Caco-2 (cell line): ENCODE results near the gene ATP10B. TPM values are rescaled to one million over a fixed set of nuclear protein-coding genes. Genes with fewer than 3 reads are reported as not detected.

Experiments
- BruUV-seq: library from RNA; stranded (reverse); fragments of 400-500 nt; replicated peaks from 2 replicates; lab custom pipeline; 2021; lab: Mats Ljungman, UMichigan
- CTCF ChIA-PET: fragments of 300-600 bp; sonication (Branson Sonifier 250); formaldehyde crosslinking; loops from one replicate; lab custom pipeline; 2022; ENCODE audit warnings: antibody characterized with exemption; lab: Charles Lee
- POLR2A ChIA-PET: fragments of 300-600 bp; sonication (Branson Sonifier 250); formaldehyde crosslinking; loops from one replicate; lab custom pipeline; 2022; ENCODE audit warnings: antibody characterized with exemption; lab: Charles Lee
- DNase-seq, 2 experiments: peaks; one replicate each; pipeline versions ENCODE4 v3.0.0 to v3.0.0-alpha.2; 2020 to 2022
- H3K27me3 ChIP-seq: replicated peaks from 2 replicates; pipeline ENCODE4 v1.6.0; 2011; ENCODE audit warnings: low read length; ENCODE audit not compliant: control insufficient read depth, insufficient read depth
- H3K36me3 ChIP-seq: 2 replicates; pipeline ENCODE4 v1.5.1; 2011; ENCODE audit warnings: low read length; ENCODE audit not compliant: control insufficient read depth, insufficient read depth
- H3K4me1 ChIP-seq: fragments of 250-450 bp; sonication (Bioruptor Pico); 2 replicates; pipeline ENCODE4 v1.5.1; 2020; ENCODE audit warnings: mild to moderate bottlenecking
- H3K4me3 ChIP-seq: 2 replicates; pipeline ENCODE4 v1.5.1; 2011; ENCODE audit warnings: low read depth, mild to moderate bottlenecking, control low read depth, low read length
- H3K9me3 ChIP-seq: fragments of 250-450 bp; sonication (Bioruptor Pico); 2 replicates; pipeline ENCODE4 v1.5.1; 2020; ENCODE audit warnings: mild to moderate bottlenecking, moderate library complexity
- H3K27ac Mint-ChIP-seq: one replicate; pipeline ENCODE4 v1.8.0; 2022; ENCODE audit warnings: mixed read lengths; ENCODE audit not compliant: unreplicated experiment
- H3K27me3 Mint-ChIP-seq: one replicate; pipeline ENCODE4 v1.8.0; 2022; ENCODE audit warnings: mixed read lengths; ENCODE audit not compliant: insufficient read depth, unreplicated experiment
- H3K36me3 Mint-ChIP-seq: one replicate; pipeline ENCODE4 v1.8.0; 2022; ENCODE audit warnings: mild to moderate bottlenecking, mixed read lengths; ENCODE audit not compliant: insufficient read depth, unreplicated experiment
- H3K4me1 Mint-ChIP-seq: one replicate; pipeline ENCODE4 v1.8.0; 2022; ENCODE audit warnings: low read depth, mixed read lengths; ENCODE audit not compliant: unreplicated experiment
- H3K4me3 Mint-ChIP-seq: one replicate; pipeline ENCODE4 v1.8.0; 2022; ENCODE audit warnings: mild to moderate bottlenecking, moderate library complexity, mixed read lengths; ENCODE audit not compliant: unreplicated experiment
- H3K9me3 Mint-ChIP-seq: one replicate; pipeline ENCODE4 v1.8.0; 2022; ENCODE audit warnings: mixed read lengths; ENCODE audit not compliant: unreplicated experiment
- intact Hi-C: fragments of 100-400 bp; cut with micrococcal nuclease; formaldehyde crosslinking; loops from one replicate; pipeline ENCODE4 v1.10.0; 2022; ENCODE audit not compliant: unreplicated experiment
- total RNA-seq: library from RNA; stranded (reverse); gene quantifications from 2 replicates; pipeline ENCODE4 v1.2.3, GENCODE V29; 2022
- TF ChIP-seq, protein P1 (sequence below), 2 experiments: fragments of 200-600 bp in 1 of 2; IDR thresholded peaks; 1 replicate in 1 of 2; 2 replicates in 1 of 2; pipeline versions ENCODE4 v1.5.1 to v1.8.0; 2011 to 2022; ENCODE audit warnings: antibody characterized with exemption in 1 of 2, control low read depth in 1 of 2, inconsistent platforms in 1 of 2, low read depth in 1 of 2, low read length in 1 of 2, mild to moderate bottlenecking in 1 of 2, moderate library complexity in 1 of 2; ENCODE audit not compliant: insufficient read depth in 1 of 2, severe bottlenecking in 1 of 2, unreplicated experiment in 1 of 2

The ATP10B gene
- total RNA-seq, 1 experiment from 2014 or later, result 0.43 TPM

DNA sequence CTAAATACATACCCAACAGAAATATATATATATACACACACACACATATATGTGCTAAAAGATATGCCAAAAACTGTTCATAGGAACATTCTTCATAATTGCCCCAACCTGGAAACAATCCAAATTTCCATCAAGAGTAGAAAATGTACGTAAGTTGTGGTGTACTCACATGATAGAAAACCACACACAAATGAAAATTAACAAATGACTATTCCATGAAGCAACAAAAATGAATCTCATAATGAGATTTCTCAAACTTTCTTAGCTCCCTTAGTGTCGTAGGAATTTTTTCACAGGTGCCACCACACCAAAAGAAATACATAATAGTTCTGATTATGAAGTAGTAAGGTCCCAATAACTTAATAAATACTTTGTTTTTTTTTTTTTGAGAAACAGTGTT is 7.8 kb downstream of the ATP10B start:
- DNase-seq, result no peak
- Mint-ChIP-seq H3K9me3 (peaks cover 10% of the 10 kb centered on the region), H3K4me1 (no peaks in the 10 kb centered on the region), H3K4me3 (no peak overlapping the region), H3K36me3 (no peaks in the 10 kb centered on the region), H3K27me3 (no peaks in the 10 kb centered on the region), H3K27ac (no peak overlapping the region)
- ChIA-PET CTCF (no interaction called here), POLR2A (no interaction called here)
- Histone ChIP-seq H3K4me3 (no peak overlapping the region), H3K27me3 (no peaks in the 10 kb centered on the region), H3K4me1 (no peaks in the 10 kb centered on the region), H3K36me3 (no peaks in the 10 kb centered on the region), H3K9me3 (no peaks in the 10 kb centered on the region)
- intact Hi-C loops, result no loop called here
- TF ChIP-seq, protein P1, sequence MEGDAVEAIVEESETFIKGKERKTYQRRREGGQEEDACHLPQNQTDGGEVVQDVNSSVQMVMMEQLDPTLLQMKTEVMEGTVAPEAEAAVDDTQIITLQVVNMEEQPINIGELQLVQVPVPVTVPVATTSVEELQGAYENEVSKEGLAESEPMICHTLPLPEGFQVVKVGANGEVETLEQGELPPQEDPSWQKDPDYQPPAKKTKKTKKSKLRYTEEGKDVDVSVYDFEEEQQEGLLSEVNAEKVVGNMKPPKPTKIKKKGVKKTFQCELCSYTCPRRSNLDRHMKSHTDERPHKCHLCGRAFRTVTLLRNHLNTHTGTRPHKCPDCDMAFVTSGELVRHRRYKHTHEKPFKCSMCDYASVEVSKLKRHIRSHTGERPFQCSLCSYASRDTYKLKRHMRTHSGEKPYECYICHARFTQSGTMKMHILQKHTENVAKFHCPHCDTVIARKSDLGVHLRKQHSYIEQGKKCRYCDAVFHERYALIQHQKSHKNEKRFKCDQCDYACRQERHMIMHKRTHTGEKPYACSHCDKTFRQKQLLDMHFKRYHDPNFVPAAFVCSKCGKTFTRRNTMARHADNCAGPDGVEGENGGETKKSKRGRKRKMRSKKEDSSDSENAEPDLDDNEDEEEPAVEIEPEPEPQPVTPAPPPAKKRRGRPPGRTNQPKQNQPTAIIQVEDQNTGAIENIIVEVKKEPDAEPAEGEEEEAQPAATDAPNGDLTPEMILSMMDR (IDR thresholded peaks at IDR 0.05; ENCODE audit: insufficient read depth in 1 of 2, low read depth in 1 of 2, low read length in 1 of 2, severe bottlenecking in 1 of 2, unreplicated experiment in 1 of 2), result no peak
- no TSS peak for BruUV-seq

DNA sequence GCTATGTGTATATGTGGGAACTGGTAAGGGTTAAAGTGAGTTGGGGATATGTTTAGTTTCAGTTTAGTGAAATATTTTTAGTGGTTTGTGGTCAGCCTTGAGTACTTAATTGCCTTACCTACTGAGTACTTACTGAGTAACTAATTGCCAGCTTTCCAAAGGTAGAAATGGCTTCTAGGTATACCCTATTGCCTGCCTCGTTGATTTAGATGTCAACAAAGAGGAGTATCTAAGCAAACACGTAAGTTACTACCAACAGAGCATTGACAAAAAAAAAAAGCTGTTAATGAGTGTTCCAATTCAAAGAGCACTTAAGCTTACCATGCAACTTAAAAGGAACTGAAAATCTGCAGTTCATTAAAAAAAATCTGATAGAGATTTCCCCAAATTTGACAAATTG is 8.8 kb downstream of the ATP10B start:
- no TSS peak for BruUV-seq
- H3K27me3 ChIP-seq, result no peaks in the 10 kb centered on the region
- Mint-ChIP-seq H3K36me3 (no peaks in the 10 kb centered on the region), H3K4me1 (no peaks in the 10 kb centered on the region), H3K27ac (no peak overlapping the region), H3K9me3 (peaks cover 10% of the 10 kb centered on the region), H3K27me3 (no peaks in the 10 kb centered on the region), H3K4me3 (no peak overlapping the region)
- POLR2A ChIA-PET, result no interaction called here
- H3K4me3 ChIP-seq, result no peak overlapping the region
- no peaks in the 10 kb centered on the region for H3K4me1 ChIP-seq
- intact Hi-C loops, result no loop called here
- CTCF ChIA-PET, result no interaction called here
- H3K9me3 ChIP-seq, result no peaks in the 10 kb centered on the region
- no peaks in the 10 kb centered on the region for H3K36me3 ChIP-seq
- TF ChIP-seq, protein P1 (IDR thresholded peaks at IDR 0.05; ENCODE audit: insufficient read depth in 1 of 2, low read depth in 1 of 2, low read length in 1 of 2, severe bottlenecking in 1 of 2, unreplicated experiment in 1 of 2), result no peak
- DNase-seq, result no peak

DNA sequence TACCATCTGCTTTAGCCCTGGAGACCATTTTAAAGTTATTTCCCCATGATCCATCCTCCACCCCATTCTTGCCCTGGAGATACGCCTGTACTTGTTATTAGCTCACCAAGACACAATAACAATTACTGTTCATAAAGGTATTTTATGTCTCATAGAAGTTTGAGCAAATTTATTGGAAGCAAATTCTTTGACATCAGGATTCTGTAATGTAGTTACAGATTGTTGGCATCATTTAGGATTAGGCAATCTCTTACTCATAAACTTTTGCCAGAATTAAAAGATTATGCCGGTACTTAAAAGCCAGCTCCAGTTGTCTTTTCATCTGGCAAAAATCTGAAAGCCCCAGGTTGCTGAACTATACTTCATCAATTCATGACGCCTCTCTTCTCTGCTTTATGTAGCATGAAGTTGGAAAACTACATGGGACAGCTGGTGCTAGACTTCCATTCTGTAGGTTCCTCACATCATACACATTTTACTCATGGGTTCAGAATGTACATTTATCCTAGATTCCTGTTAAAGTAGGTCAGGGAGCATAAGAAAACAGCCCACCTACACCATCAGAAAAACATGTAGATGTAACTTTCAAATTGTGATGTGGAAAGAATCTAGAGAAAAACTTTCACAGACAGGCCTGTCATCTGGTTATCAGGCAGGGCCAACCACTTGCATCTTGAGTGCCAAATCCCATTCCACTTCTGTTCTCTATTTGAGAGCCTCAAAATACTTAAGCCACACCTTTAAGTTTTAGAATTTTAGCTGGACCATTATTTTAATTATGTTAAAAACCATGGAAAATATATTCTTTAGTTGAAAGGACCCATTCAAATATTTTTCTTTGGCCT is 14.0 kb downstream of the ATP10B start:
- no TSS peak for BruUV-seq
- H3K4me3 Mint-ChIP-seq, result no peak overlapping the region
- ChIA-PET CTCF (no interaction called here), POLR2A (no interaction called here)
- no peak overlapping the region for H3K4me3 ChIP-seq
- TF ChIP-seq, protein P1 (IDR thresholded peaks at IDR 0.05; ENCODE audit: insufficient read depth in 1 of 2, low read depth in 1 of 2, low read length in 1 of 2, severe bottlenecking in 1 of 2, unreplicated experiment in 1 of 2), result no peak
- intact Hi-C loops, result no loop called here
- peaks cover 16% of the 10 kb centered on the region for H3K9me3 Mint-ChIP-seq
- no peaks in the 10 kb centered on the region for H3K27me3 Mint-ChIP-seq
- H3K27me3 ChIP-seq, result no peaks in the 10 kb centered on the region
- peaks cover under 1% of the 10 kb centered on the region; the same call in 1 of the 2 replicates for H3K9me3 ChIP-seq
- H3K36me3 ChIP-seq, result no peaks in the 10 kb centered on the region
- H3K4me1 Mint-ChIP-seq, result no peaks in the 10 kb centered on the region
- H3K36me3 Mint-ChIP-seq, result no peaks in the 10 kb centered on the region
- DNase-seq, result no peak
- no peaks in the 10 kb centered on the region for H3K4me1 ChIP-seq
- no peak overlapping the region for H3K27ac Mint-ChIP-seq
